Activated CD8-positive, alpha-beta T cell treated with anti-CD3 and anti-CD28 coated beads for 36 hours (primary cell): ENCODE results near the gene PGLYRP3. TPM values are rescaled to one million over a fixed set of nuclear protein-coding genes. Genes with fewer than 3 reads are reported as not detected.

Experiments
- ATAC-seq: fragments of 200-7000 bp; cut with Tn5 transposase; one replicate; pipeline ENCODE4 v1.10.0; 2021; ENCODE audit warnings: mild to moderate bottlenecking, moderate library complexity
- CTCF ChIA-PET: fragments of 350-600 bp; sonication (Branson Sonifier 250); formaldehyde crosslinking; loops from one replicate; lab custom pipeline; 2021; ENCODE audit warnings: antibody characterized with exemption; lab: Charles Lee
- POLR2A ChIA-PET: fragments of 350-600 bp; sonication (Branson Sonifier 250); formaldehyde crosslinking; loops from one replicate; lab custom pipeline; 2021; ENCODE audit warnings: antibody characterized with exemption; lab: Charles Lee
- DNase-seq: peaks from one replicate; pipeline ENCODE4 v3.0.0-alpha.2; 2020
- H3K27ac Mint-ChIP-seq: one replicate; pipeline ENCODE4 v1.8.0; 2021; ENCODE audit warnings: mild to moderate bottlenecking, mixed read lengths
- H3K27me3 Mint-ChIP-seq: one replicate; pipeline ENCODE4 v1.8.0; 2021; ENCODE audit warnings: mixed read lengths
- H3K36me3 Mint-ChIP-seq: one replicate; pipeline ENCODE4 v1.8.0; 2021; ENCODE audit warnings: low read depth, mixed read lengths
- H3K4me1 Mint-ChIP-seq: one replicate; pipeline ENCODE4 v1.8.0; 2021; ENCODE audit warnings: low read depth, mixed read lengths
- H3K4me3 Mint-ChIP-seq: one replicate; pipeline ENCODE4 v1.8.0; 2021; ENCODE audit warnings: mild to moderate bottlenecking, moderate library complexity, mixed read lengths
- H3K9me3 Mint-ChIP-seq: one replicate; pipeline ENCODE4 v1.8.0; 2021; ENCODE audit warnings: mixed read lengths
- intact Hi-C: fragments of 100-400 bp; cut with micrococcal nuclease; formaldehyde crosslinking; loops from one replicate; pipeline ENCODE4 v1.10.0; 2022
- total RNA-seq, 2 experiments: library from RNA; stranded (reverse); gene quantifications; one replicate each; pipeline ENCODE4 v1.2.3, GENCODE V29; 2021
- TF ChIP-seq, protein P1 (sequence below): fragments of 200-600 bp; IDR thresholded peaks from one replicate; pipeline ENCODE4 v1.8.0; 2022; ENCODE audit warnings: antibody characterized with exemption, mild to moderate bottlenecking

PGLYRP3 gene
- total RNA-seq, 2 experiments from 2014 or later = not detected

DNA sequence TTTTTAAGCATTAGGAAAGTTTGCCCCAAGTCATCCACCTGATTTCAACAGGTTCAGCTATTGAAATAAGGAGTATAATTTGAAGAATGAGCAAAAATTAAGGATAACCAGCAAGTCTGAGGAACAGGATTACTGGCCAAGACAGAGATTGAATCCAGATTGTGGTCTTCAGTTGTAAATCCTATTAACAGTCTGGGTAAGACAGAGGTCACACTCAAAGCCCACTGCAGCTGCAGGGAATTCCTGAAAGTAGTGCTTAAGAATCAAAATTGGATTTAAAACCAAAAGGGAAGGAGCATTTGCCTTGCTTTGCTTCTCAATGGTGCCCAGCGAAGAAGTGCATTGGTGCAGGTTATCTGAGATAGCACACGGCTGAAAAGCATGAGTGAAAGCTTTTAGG lies 59.7 kb downstream of the PGLYRP3 start:
- no peak overlapping the region for H3K27ac Mint-ChIP-seq
- no peaks in the 10 kb centered on the region for H3K4me1 Mint-ChIP-seq
- H3K9me3 Mint-ChIP-seq = no peaks in the 10 kb centered on the region
- peaks cover 28% of the 10 kb centered on the region for H3K27me3 Mint-ChIP-seq
- ATAC-seq (no peak), DNase-seq (no peak)
- ChIA-PET CTCF (interaction anchor here (1.0 kb wide), 1 partner anchor 24 kb away, joined by 3 read pairs; no protein-coding TSS in a partner anchor), POLR2A (no interaction called here)
- intact Hi-C loops = no loop called here
- TF ChIP-seq, protein P1, sequence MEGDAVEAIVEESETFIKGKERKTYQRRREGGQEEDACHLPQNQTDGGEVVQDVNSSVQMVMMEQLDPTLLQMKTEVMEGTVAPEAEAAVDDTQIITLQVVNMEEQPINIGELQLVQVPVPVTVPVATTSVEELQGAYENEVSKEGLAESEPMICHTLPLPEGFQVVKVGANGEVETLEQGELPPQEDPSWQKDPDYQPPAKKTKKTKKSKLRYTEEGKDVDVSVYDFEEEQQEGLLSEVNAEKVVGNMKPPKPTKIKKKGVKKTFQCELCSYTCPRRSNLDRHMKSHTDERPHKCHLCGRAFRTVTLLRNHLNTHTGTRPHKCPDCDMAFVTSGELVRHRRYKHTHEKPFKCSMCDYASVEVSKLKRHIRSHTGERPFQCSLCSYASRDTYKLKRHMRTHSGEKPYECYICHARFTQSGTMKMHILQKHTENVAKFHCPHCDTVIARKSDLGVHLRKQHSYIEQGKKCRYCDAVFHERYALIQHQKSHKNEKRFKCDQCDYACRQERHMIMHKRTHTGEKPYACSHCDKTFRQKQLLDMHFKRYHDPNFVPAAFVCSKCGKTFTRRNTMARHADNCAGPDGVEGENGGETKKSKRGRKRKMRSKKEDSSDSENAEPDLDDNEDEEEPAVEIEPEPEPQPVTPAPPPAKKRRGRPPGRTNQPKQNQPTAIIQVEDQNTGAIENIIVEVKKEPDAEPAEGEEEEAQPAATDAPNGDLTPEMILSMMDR = no peak
- no peaks in the 10 kb centered on the region for H3K36me3 Mint-ChIP-seq
- H3K4me3 Mint-ChIP-seq = no peak overlapping the region

DNA sequence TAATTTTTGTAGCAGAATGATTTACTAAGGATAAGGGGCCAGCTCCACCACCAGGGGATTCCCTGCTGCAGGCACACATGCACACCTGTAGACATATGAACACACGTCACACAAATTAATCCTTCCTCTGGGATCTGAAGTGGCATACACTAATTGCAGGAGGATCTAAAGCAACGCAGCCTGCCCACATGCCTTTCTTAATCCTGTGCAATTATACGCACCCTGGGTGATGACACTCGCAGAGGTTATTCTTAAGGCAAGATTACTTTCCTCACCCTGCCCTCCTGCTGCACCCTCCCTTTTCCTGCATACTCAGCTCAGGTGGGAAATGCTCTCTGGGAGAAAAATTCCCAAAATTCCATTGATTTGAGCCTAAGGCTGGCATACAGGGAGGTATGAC lies 60.8 kb downstream of the PGLYRP3 start:
- TF ChIP-seq, protein P1 = no peak
- intact Hi-C loops = no loop called here
- no peak overlapping the region for H3K4me3 Mint-ChIP-seq
- POLR2A ChIA-PET = no interaction called here
- CTCF ChIA-PET = interaction anchor here (0.6 to 1.2 kb wide), 2 partner anchors 23 to 329 kb away, joined by 3 to 4 read pairs; no protein-coding TSS in a partner anchor
- no peak for DNase-seq
- no peaks in the 10 kb centered on the region for H3K36me3 Mint-ChIP-seq
- H3K4me1 Mint-ChIP-seq = no peaks in the 10 kb centered on the region
- no peak overlapping the region for H3K27ac Mint-ChIP-seq
- no peaks in the 10 kb centered on the region for H3K9me3 Mint-ChIP-seq
- no peak for ATAC-seq
- H3K27me3 Mint-ChIP-seq = peaks cover 34% of the 10 kb centered on the region

DNA sequence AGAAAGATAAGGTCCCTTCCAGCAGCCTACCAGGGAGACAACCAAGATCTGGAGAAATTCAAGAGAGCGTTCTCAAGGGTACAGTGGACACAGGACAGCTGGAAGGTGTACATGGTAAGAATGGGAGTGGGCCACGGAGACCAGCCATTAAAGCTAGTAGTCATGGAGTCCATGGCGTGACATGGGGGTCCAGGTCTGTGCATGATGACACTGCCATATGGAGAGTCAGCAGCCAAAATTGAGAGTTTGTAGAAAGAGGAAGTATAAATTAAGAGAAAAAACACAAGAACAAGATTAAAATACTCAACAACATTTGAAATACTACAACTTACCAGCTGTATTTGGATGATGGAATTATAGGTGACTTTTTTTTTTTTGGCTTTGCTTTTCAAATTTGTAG lies 61.2 kb downstream of the PGLYRP3 start:
- ChIA-PET CTCF (interaction anchor here (0.6 to 1.2 kb wide), 2 partner anchors 23 to 328 kb away, joined by 3 to 4 read pairs; no protein-coding TSS in a partner anchor), POLR2A (no interaction called here)
- no peak overlapping the region for H3K27ac Mint-ChIP-seq
- DNase-seq (no peak), ATAC-seq (no peak)
- no peak overlapping the region for H3K4me3 Mint-ChIP-seq
- no peaks in the 10 kb centered on the region for H3K4me1 Mint-ChIP-seq
- TF ChIP-seq, protein P1 = no peak
- H3K36me3 Mint-ChIP-seq = no peaks in the 10 kb centered on the region
- no peaks in the 10 kb centered on the region for H3K9me3 Mint-ChIP-seq
- intact Hi-C loops = no loop called here
- H3K27me3 Mint-ChIP-seq = peaks cover 34% of the 10 kb centered on the region

GRCh38 chr1:153251087-153251486 lies 61.7 kb downstream of the PGLYRP3 start:
- H3K27ac Mint-ChIP-seq = no peak overlapping the region
- H3K36me3 Mint-ChIP-seq = no peaks in the 10 kb centered on the region
- H3K27me3 Mint-ChIP-seq = peaks cover 35% of the 10 kb centered on the region
- no peak for ATAC-seq
- H3K4me1 Mint-ChIP-seq = no peaks in the 10 kb centered on the region
- POLR2A ChIA-PET = no interaction called here
- TF ChIP-seq, protein P1 = no peak
- intact Hi-C loops = no loop called here
- H3K4me3 Mint-ChIP-seq = no peak overlapping the region
- no peaks in the 10 kb centered on the region for H3K9me3 Mint-ChIP-seq
- CTCF ChIA-PET = interaction anchor here (0.6 to 1.2 kb wide), 2 partner anchors 23 to 328 kb away, joined by 3 to 4 read pairs; no protein-coding TSS in a partner anchor
- no peak for DNase-seq

GRCh38 chr1:153250166-153250565 lies 62.6 kb downstream of the PGLYRP3 start:
- CTCF ChIA-PET = no interaction called here
- no peaks in the 10 kb centered on the region for H3K4me1 Mint-ChIP-seq
- intact Hi-C loops = no loop called here

More at GRCh38 chr1:153250166-153250565, 62.6 kb downstream of the PGLYRP3 start:
- H3K36me3 Mint-ChIP-seq = no peaks in the 10 kb centered on the region
- H3K9me3 Mint-ChIP-seq = no peaks in the 10 kb centered on the region
- no peak for ATAC-seq
- TF ChIP-seq, protein P1 = no peak
- POLR2A ChIA-PET = no interaction called here
- peaks cover 35% of the 10 kb centered on the region for H3K27me3 Mint-ChIP-seq
- DNase-seq = no peak
- H3K4me3 Mint-ChIP-seq = no peak overlapping the region
- H3K27ac Mint-ChIP-seq = no peak overlapping the region
